SK-N-SH (cell line): Measurements from ENCODE around the gene ADCY4. TPM values are rescaled to one million over a fixed set of nuclear protein-coding genes. Genes with fewer than 3 reads are reported as not detected.

Source experiments
- CTCF ChIA-PET: fragments of 300-600, 350-600 bp; formaldehyde crosslinking; extraction: SDS; loops from one replicate; lab custom pipeline; 2021; lab: Yijun Ruan, JAX
- POLR2A ChIA-PET: fragments of 350-600 bp; sonication (Branson Sonifier 250); formaldehyde crosslinking; extraction: SDS; loops from one replicate; lab custom pipeline; 2020; ENCODE audit warnings: antibody characterized with exemption, inconsistent platforms; lab: Yijun Ruan, JAX
- DNase-seq: peaks from one replicate; pipeline ENCODE4 v3.0.0; 2012
- H2AFZ ChIP-seq: fragments of 200-600 bp; sonication (generic); 2 replicates; pipeline ENCODE4 v1.8.1; 2016; ENCODE audit warnings: antibody characterized with exemption, mild to moderate bottlenecking, low read depth
- H3F3A ChIP-seq: fragments of 200-600 bp; sonication (generic); replicated peaks from 2 replicates; pipeline ENCODE3; 2016; ENCODE audit warnings: antibody characterized with exemption, mild to moderate bottlenecking; ENCODE audit not compliant: insufficient read depth
- H3K27ac ChIP-seq, 2 experiments: fragments of 200-500 bp in 1 of 2; fragments of 200-600 bp in 1 of 2; sonication (Bioruptor generic) in 1 of 2; sonication (generic), shearing (Covaris generic) in 1 of 2; 2 replicates each; pipeline versions ENCODE4 v1.5.1 to v1.6.1; 2014 to 2016; ENCODE audit warnings: low read depth in 2 of 2, inconsistent platforms in 1 of 2, low read length in 1 of 2, mild to moderate bottlenecking in 1 of 2, mixed read lengths in 1 of 2
- H3K27me3 ChIP-seq: fragments of 200-600 bp; sonication (generic), shearing (Covaris generic); 2 replicates; pipeline ENCODE4 v1.6.1; 2016; ENCODE audit warnings: mixed run types; ENCODE audit not compliant: insufficient read depth
- H3K36me3 ChIP-seq, 2 experiments: fragments of 200-500 bp in 1 of 2; fragments of 200-600 bp in 1 of 2; sonication (Bioruptor generic) in 1 of 2; sonication (generic) in 1 of 2; replicated peaks in 1 of 2; 2 replicates each; pipeline versions ENCODE3 to v1.5.1; 2014 to 2016; ENCODE audit warnings: low read length in 1 of 2, mild to moderate bottlenecking in 1 of 2; ENCODE audit not compliant: insufficient read depth in 2 of 2, control insufficient read depth in 1 of 2
- H3K4me1 ChIP-seq, 2 experiments: fragments of 200-500 bp in 1 of 2; fragments of 200-600 bp in 1 of 2; sonication (Bioruptor generic) in 1 of 2; sonication (generic), shearing (Covaris generic) in 1 of 2; 2 replicates each; pipeline versions ENCODE4 v1.5.1 to v1.6.1; 2014 to 2016; ENCODE audit warnings: low read depth in 1 of 2, low read length in 1 of 2, mixed run types in 1 of 2; ENCODE audit not compliant: insufficient read depth in 2 of 2, control insufficient read depth in 1 of 2
- H3K4me2 ChIP-seq: fragments of 200-600 bp; sonication (generic), shearing (Covaris generic); 2 replicates; pipeline ENCODE4 v1.6.1; 2017; ENCODE audit warnings: mixed run types
- H3K4me3 ChIP-seq, 2 experiments: fragments of 200-500 bp in 1 of 2; fragments of 200-600 bp in 1 of 2; sonication (Bioruptor generic) in 1 of 2; sonication (generic), shearing (Covaris generic) in 1 of 2; 2 replicates each; pipeline versions ENCODE4 v1.5.1 to v1.8.1; 2014 to 2016; ENCODE audit warnings: low read depth in 2 of 2, inconsistent platforms in 1 of 2, low read length in 1 of 2, mild to moderate bottlenecking in 1 of 2, mixed read lengths in 1 of 2, moderate library complexity in 1 of 2
- H3K79me2 ChIP-seq: fragments of 200-600 bp; sonication (generic); 2 replicates; pipeline ENCODE4 v1.8.1; 2017; ENCODE audit warnings: mild to moderate bottlenecking; ENCODE audit not compliant: insufficient read depth
- H3K9ac ChIP-seq: fragments of 200-600 bp; sonication (generic); 2 replicates; pipeline ENCODE4 v1.6.1; 2017; ENCODE audit warnings: mixed run types
- H3K9me2 ChIP-seq: fragments of 200-600 bp; sonication (generic); 2 replicates; pipeline ENCODE4 v1.6.1; 2017; ENCODE audit warnings: mixed run types
- H3K9me3 ChIP-seq: fragments of 200-600 bp; sonication (generic); 2 replicates; pipeline ENCODE4 v1.6.1; 2017; ENCODE audit warnings: mixed run types, mild to moderate bottlenecking, moderate library complexity
- H4K20me1 ChIP-seq: fragments of 200-600 bp; sonication (generic); 2 replicates; pipeline ENCODE4 v1.6.1; 2017; ENCODE audit warnings: mild to moderate bottlenecking, mixed run types; ENCODE audit not compliant: insufficient read depth
- CHD2 ChIP-seq: fragments of 150-350 bp; IDR thresholded peaks from 2 replicates; pipeline ENCODE4 v1.6.1; 2018; ENCODE audit warnings: low read length; ENCODE audit not compliant: partially characterized antibody
- CTCF ChIP-seq: fragments of 200-600 bp; sonication (generic); IDR thresholded peaks from 2 replicates; pipeline ENCODE4 v1.6.1; 2017; ENCODE audit warnings: antibody characterized with exemption, mild to moderate bottlenecking, moderate library complexity
- FOSL2 ChIP-seq: IDR thresholded peaks from 2 replicates; pipeline ENCODE4 v1.4.0; 2012; ENCODE audit warnings: low read depth, mild to moderate bottlenecking, moderate library complexity, borderline replicate concordance
- FOXJ3 ChIP-seq: sonication (generic); formaldehyde crosslinking; IDR thresholded peaks from 2 replicates; pipeline ENCODE4 v1.5.1; 2020; ENCODE audit warnings: mild to moderate bottlenecking, missing genetic modification reagents
- FOXM1 ChIP-seq: IDR thresholded peaks from 2 replicates; pipeline ENCODE4 v1.4.0; 2012; ENCODE audit warnings: low read depth, mild to moderate bottlenecking
- GABPA ChIP-seq: IDR thresholded peaks from 2 replicates; pipeline ENCODE4 v1.4.0; 2012; ENCODE audit warnings: low read depth, mild to moderate bottlenecking
- GATA2 ChIP-seq: sonication (generic); formaldehyde crosslinking; IDR thresholded peaks from 2 replicates; pipeline ENCODE4 v1.5.0; 2020; ENCODE audit warnings: mild to moderate bottlenecking, missing genetic modification reagents
- JUND ChIP-seq: IDR thresholded peaks from 2 replicates; pipeline ENCODE4 v1.4.0; 2012
- MAX ChIP-seq: IDR thresholded peaks from 2 replicates; pipeline ENCODE4 v1.4.0; 2012; ENCODE audit warnings: low read depth
- MEF2A ChIP-seq: IDR thresholded peaks from 2 replicates; pipeline ENCODE4 v1.4.0; 2012; ENCODE audit warnings: low read depth, borderline replicate concordance
- MXI1 ChIP-seq: IDR thresholded peaks from 2 replicates; pipeline ENCODE4 v1.6.1; 2012; ENCODE audit warnings: mild to moderate bottlenecking, low read depth, low read length, improper control_type of control experiment
- NFIC ChIP-seq: IDR thresholded peaks from 2 replicates; pipeline ENCODE4 v1.4.0; 2012; ENCODE audit warnings: borderline replicate concordance
- PBX3 ChIP-seq: IDR thresholded peaks from 2 replicates; pipeline ENCODE4; 2012
- RCOR1 ChIP-seq: fragments of 150-350 bp; IDR thresholded peaks from 2 replicates; pipeline ENCODE4 v1.6.1; 2017; ENCODE audit warnings: antibody characterized with exemption, low read length
- SIN3A ChIP-seq: IDR thresholded peaks from 2 replicates; pipeline ENCODE4 v1.6.1; 2012; ENCODE audit warnings: low read depth, mild to moderate bottlenecking, low read length, moderate library complexity, borderline replicate concordance
- TCF12 ChIP-seq: IDR thresholded peaks from 2 replicates; pipeline ENCODE4 v1.4.0; 2012
- TEAD4 ChIP-seq: IDR thresholded peaks from 2 replicates; pipeline ENCODE4 v1.4.0; 2012; ENCODE audit warnings: mild to moderate bottlenecking, borderline replicate concordance; ENCODE audit not compliant: insufficient read depth
- USF2 ChIP-seq: fragments of 150-350 bp; IDR thresholded peaks from 2 replicates; pipeline ENCODE4 v1.6.1; 2017; ENCODE audit warnings: antibody characterized with exemption, low read length, low read depth, borderline replicate concordance
- YY1 ChIP-seq: IDR thresholded peaks from 2 replicates; pipeline ENCODE4 v1.4.0; 2012; ENCODE audit warnings: low read depth, mild to moderate bottlenecking
- WGBS: methylation state at CpG from one replicate; pipeline ENCODE4 v1.1.6; 2017; ENCODE audit warnings: low lambda C conversion rate; 5-methylcytosine and 5-hydroxymethylcytosine counted together
- polyA plus RNA-seq, 3 experiments: library from polyadenylated mRNA; depleted of rRNA; stranded (reverse); fragments of >200 nt; gene quantifications; 2 replicates each; pipeline ENCODE4 v1.2.3, GENCODE V29; 2012

The ADCY4 gene
- polyA plus RNA-seq, 1 of the 3 experiments (the other 2 are of a cell fraction): 0.08 TPM

GRCh38 chr14:24283796-24284460 lies 50.9 kb downstream of the ADCY4 start:
- Histone ChIP-seq H3K36me3 (no peaks in the 10 kb centered on the region), H3K4me1 (peaks cover 0 to 10% of the 10 kb centered on the region in 2 experiments; a peak in 1 of 4 replicates), H3K9me3 (no peaks in the 10 kb centered on the region), H3K4me2 (no peak overlapping the region), H3K79me2 (no peaks in the 10 kb centered on the region), H3K4me3 (no peak overlapping the region), H3K9me2 (no peaks in the 10 kb centered on the region), H2AFZ (no peak overlapping the region), H3F3A (no peaks in the 10 kb centered on the region), H3K27me3 (no peaks in the 10 kb centered on the region), H3K27ac (no peak overlapping the region), H3K9ac (no peak overlapping the region), H4K20me1 (no peaks in the 10 kb centered on the region)
- 81% methylated on average over 5 of the region's 5 CpGs for WGBS
- ChIA-PET POLR2A (interaction anchor here (1.2 kb wide), 2 partner anchors 13 to 42 kb away, joined by 4 to 5 read pairs; partner anchors contain the start of genes RABGGTA and TINF2), CTCF (interaction anchor here (1.0 to 8.9 kb wide), 4 partner anchors 12 to 41 kb away, joined by 4 to 87 read pairs (median 27); partner anchors contain the start of genes CIDEB, DHRS1, NOP9 and RABGGTA)
- no peak for DNase-seq
- TF ChIP-seq PBX3: no peak
- TF ChIP-seq SIN3A: no peak
- TF ChIP-seq YY1: no peak
- no peak for TF ChIP-seq FOXM1
- TF ChIP-seq GATA2 (CRISPR knock-in tag): no peak
- TF ChIP-seq NFIC: no peak
- TF ChIP-seq TCF12: no peak
- TF ChIP-seq MAX: no peak
- no peak for TF ChIP-seq GABPA
- TF ChIP-seq TEAD4: no peak
- no peak for TF ChIP-seq CHD2
- TF ChIP-seq CTCF: no peak
- no peak for TF ChIP-seq MXI1
- no peak for TF ChIP-seq MEF2A
- TF ChIP-seq RCOR1: no peak
- no peak for TF ChIP-seq JUND
- TF ChIP-seq, all 33 proteins: peak for 0

GRCh38 chr14:24282736-24283135 lies 52.1 kb downstream of the ADCY4 start:
- 52% methylated on average over 3 of the region's 3 CpGs for WGBS
- Histone ChIP-seq H3K9ac (no peak overlapping the region), H3K9me3 (no peaks in the 10 kb centered on the region), H4K20me1 (no peaks in the 10 kb centered on the region), H3F3A (no peaks in the 10 kb centered on the region), H3K4me3 (no peak overlapping the region), H3K9me2 (no peaks in the 10 kb centered on the region), H3K36me3 (no peaks in the 10 kb centered on the region), H3K27ac (no peak overlapping the region), H2AFZ (no peak overlapping the region), H3K79me2 (no peaks in the 10 kb centered on the region), H3K4me2 (no peak overlapping the region), H3K4me1 (peaks cover 0 to 10% of the 10 kb centered on the region in 2 experiments; a peak in 1 of 4 replicates), H3K27me3 (no peaks in the 10 kb centered on the region)
- no peak for DNase-seq
- CTCF ChIA-PET: interaction anchor here (2.0 to 8.9 kb wide), 4 partner anchors 9 to 40 kb away, joined by 10 to 87 read pairs (median 33); partner anchors contain the start of genes CIDEB, DHRS1, NOP9 and TINF2
- POLR2A ChIA-PET: interaction anchor here (1.2 kb wide), 2 partner anchors 12 to 41 kb away, joined by 4 to 5 read pairs; partner anchors contain the start of genes RABGGTA and TINF2
- TF ChIP-seq YY1 (no peak), MAX (no peak), FOSL2 (no peak), JUND (no peak), FOXJ3 (CRISPR knock-in tag) (no peak), USF2 (no peak), CHD2 (no peak), PBX3 (no peak), SIN3A (no peak), MXI1 (no peak)
